Measurements from ENCODE around the gene GMCL2.

The GMCL2 gene, protein sequence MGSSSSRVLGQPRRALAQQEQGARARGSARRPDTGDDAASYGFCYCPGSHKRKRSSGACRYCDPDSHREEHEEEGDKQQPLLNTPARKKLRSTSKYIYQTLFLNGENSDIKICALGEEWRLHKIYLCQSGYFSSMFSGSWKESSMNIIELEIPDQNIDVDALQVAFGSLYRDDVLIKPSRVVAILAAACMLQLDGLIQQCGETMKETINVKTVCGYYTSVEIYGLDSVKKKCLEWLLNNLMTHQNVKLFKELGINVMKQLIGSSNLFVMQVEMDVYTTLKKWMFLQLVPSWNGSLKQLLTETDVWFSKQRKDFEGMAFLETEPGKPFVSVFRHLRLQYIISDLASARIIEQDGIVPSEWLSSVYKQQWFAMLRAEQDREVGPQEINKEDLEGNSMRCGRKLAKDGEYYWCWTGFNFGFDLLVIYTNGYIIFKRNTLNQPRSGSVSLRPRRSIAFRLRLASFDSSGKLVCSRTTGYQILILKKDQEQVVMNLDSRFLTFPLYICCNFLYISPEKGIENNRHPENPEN

GRCh38 chr5:178187014-178187413 is at the start of gene GMCL2:
Gene GMCL2 (minus strand): TSS chr5:178187371. CDS start chr5:178187299, 72 bp downstream.
- no peak within 1 kb of the TSS for H3K4me3 ChIP-seq (ENCODE audit: low read depth in 1 of 2, low read length in 2 of 2)
- no peak within 1 kb of the TSS for H3K27ac ChIP-seq (ENCODE audit: low read length)
- no peaks in the 10 kb centered on the region for H3K4me1 ChIP-seq (ENCODE audit: control insufficient read depth in 1 of 2, insufficient read depth in 2 of 2, low read length in 2 of 2)
- no peaks in the 10 kb centered on the region for H3K27me3 ChIP-seq (ENCODE audit: low read depth, low read length)
- H3K36me3 ChIP-seq (ENCODE audit: control insufficient read depth in 1 of 2, insufficient read depth in 2 of 2, low read length in 2 of 2) = no peaks in the 10 kb centered on the region
- H3K9me3 ChIP-seq (ENCODE audit: control insufficient read depth in 1 of 2, low read length in 2 of 2) = no peaks in the 10 kb centered on the region

- Histone ChIP-seq H3K36me3 (ENCODE audit: control insufficient read depth in 1 of 2, insufficient read depth in 2 of 2, low read length in 2 of 2) (no peaks in the 10 kb centered on the region), H3K27me3 (ENCODE audit: low read depth, low read length) (no peaks in the 10 kb centered on the region), H3K9me3 (ENCODE audit: control insufficient read depth in 1 of 2, low read length in 2 of 2) (no peaks in the 10 kb centered on the region), H3K27ac (ENCODE audit: low read length) (no peak overlapping the region), H3K4me3 (ENCODE audit: low read depth in 1 of 2, low read length in 2 of 2) (no peak overlapping the region), H3K4me1 (ENCODE audit: control insufficient read depth in 1 of 2, insufficient read depth in 2 of 2, low read length in 2 of 2) (peaks cover 7% of the 10 kb centered on the region in 2 donors)
Measured at GRCh38 chr5:178236679-178237078, 49.5 kb upstream of the GMCL2 start.

DNA sequence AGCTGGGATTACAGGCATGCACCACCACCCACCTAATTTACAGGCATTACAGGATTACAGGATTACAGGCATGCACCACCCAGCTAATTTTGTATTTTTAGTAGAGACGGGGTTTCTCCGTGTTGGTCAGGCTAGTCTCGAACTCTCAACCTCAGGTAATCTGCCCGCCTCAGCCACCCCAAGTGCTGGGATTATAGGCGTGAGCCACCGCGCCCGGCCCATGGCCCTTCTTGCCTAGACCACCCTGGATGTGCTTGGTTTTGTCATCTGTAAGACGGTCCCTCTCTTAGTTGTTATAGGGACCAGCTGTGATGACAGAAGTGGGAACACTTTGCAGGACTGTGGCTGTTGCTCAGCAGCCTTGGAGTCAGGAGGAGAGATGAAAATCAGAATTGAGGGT is 49.0 kb upstream of the GMCL2 start:
- Histone ChIP-seq H3K9me3 (ENCODE audit: control insufficient read depth in 1 of 2, low read length in 2 of 2) (no peaks in the 10 kb centered on the region), H3K36me3 (ENCODE audit: control insufficient read depth in 1 of 2, insufficient read depth in 2 of 2, low read length in 2 of 2) (no peaks in the 10 kb centered on the region), H3K27me3 (ENCODE audit: low read depth, low read length) (no peaks in the 10 kb centered on the region), H3K4me1 (ENCODE audit: control insufficient read depth in 1 of 2, insufficient read depth in 2 of 2, low read length in 2 of 2) (peaks cover 8 to 13% of the 10 kb centered on the region in 2 donors), H3K27ac (ENCODE audit: low read length) (no peak overlapping the region), H3K4me3 (ENCODE audit: low read depth in 1 of 2, low read length in 2 of 2) (no peak overlapping the region)

DNA sequence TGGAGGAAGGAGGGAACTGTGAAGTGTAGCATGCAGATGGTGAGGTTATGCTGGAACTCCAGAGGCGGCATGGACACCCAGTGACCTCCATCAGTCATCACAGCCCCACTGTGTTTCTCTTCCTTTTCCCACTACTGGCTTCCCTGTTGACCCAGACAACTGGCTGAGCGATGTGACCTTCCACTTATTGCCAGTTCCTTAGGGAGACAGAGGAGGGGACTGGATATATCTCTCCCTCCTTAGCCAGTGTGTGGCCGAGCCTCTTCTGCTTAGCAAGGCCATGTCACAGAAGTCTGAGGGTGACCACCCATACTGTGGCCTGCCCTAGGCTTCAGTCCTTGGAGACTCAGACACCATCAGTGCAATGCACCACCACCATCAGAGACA is 48.4 kb upstream of the GMCL2 start:
- H3K27me3 ChIP-seq (ENCODE audit: low read depth, low read length) = no peaks in the 10 kb centered on the region
- peaks cover 13 to 17% of the 10 kb centered on the region in 2 donors for H3K4me1 ChIP-seq (ENCODE audit: control insufficient read depth in 1 of 2, insufficient read depth in 2 of 2, low read length in 2 of 2)
- no peak overlapping the region for H3K27ac ChIP-seq (ENCODE audit: low read length)

GRCh38 chr5:178234750-178235587 is 47.8 kb upstream of the GMCL2 start:
- Histone ChIP-seq H3K27ac (ENCODE audit: low read length) (no peak overlapping the region), H3K4me1 (ENCODE audit: control insufficient read depth in 1 of 2, insufficient read depth in 2 of 2, low read length in 2 of 2) (peaks cover 17 to 19% of the 10 kb centered on the region in 2 donors), H3K4me3 (ENCODE audit: low read depth in 1 of 2, low read length in 2 of 2) (no peak overlapping the region), H3K36me3 (ENCODE audit: control insufficient read depth in 1 of 2, insufficient read depth in 2 of 2, low read length in 2 of 2) (peaks cover 0 to 2% of the 10 kb centered on the region in 2 donors), H3K9me3 (ENCODE audit: control insufficient read depth in 1 of 2, low read length in 2 of 2) (no peaks in the 10 kb centered on the region), H3K27me3 (ENCODE audit: low read depth, low read length) (no peaks in the 10 kb centered on the region)

More for the DNA sequence above, 48.4 kb upstream of the GMCL2 start:
- no peaks in the 10 kb centered on the region for H3K36me3 ChIP-seq (ENCODE audit: control insufficient read depth in 1 of 2, insufficient read depth in 2 of 2, low read length in 2 of 2)
- H3K4me3 ChIP-seq (ENCODE audit: low read depth in 1 of 2, low read length in 2 of 2) = no peak overlapping the region
- no peaks in the 10 kb centered on the region for H3K9me3 ChIP-seq (ENCODE audit: control insufficient read depth in 1 of 2, low read length in 2 of 2)

- no peak overlapping the region for H3K27ac ChIP-seq (ENCODE audit: low read length)
- no peaks in the 10 kb centered on the region for H3K27me3 ChIP-seq (ENCODE audit: low read depth, low read length)
- H3K36me3 ChIP-seq (ENCODE audit: control insufficient read depth in 1 of 2, insufficient read depth in 2 of 2, low read length in 2 of 2) = peaks cover 5 to 9% of the 10 kb centered on the region in 2 donors
- H3K9me3 ChIP-seq (ENCODE audit: control insufficient read depth in 1 of 2, low read length in 2 of 2) = no peaks in the 10 kb centered on the region
- no peak overlapping the region for H3K4me3 ChIP-seq (ENCODE audit: low read depth in 1 of 2, low read length in 2 of 2)
- peaks cover 17 to 22% of the 10 kb centered on the region in 2 donors for H3K4me1 ChIP-seq (ENCODE audit: control insufficient read depth in 1 of 2, insufficient read depth in 2 of 2, low read length in 2 of 2)
Measured at GRCh38 chr5:178234121-178234749, 47.1 kb upstream of the GMCL2 start.

DNA sequence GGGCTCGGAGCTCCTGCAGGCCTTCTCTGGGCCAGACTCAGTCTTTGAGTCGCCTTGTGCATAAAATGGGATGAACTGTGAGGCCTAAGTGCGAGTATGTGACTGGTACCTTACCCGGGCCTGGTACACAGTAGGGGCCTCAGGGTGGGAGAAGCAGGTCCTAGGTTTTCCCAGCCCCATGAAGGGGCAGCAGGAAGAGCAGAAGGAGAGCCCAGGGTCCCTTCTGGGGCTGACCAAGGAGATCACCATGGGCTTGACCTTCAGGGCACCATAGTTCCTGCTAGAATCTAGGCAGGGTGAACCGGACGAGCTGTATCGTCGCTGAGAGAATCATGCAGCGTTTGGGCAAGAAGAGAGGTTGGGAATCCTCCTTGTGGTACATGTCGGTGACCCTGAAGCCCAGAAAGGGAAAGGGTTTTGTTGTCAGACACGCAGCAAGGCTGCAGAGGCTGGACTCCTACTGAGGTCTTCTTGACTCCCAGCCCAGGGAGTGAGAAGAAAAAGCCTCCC is 45.8 kb upstream of the GMCL2 start:
- H3K36me3 ChIP-seq (ENCODE audit: control insufficient read depth in 1 of 2, insufficient read depth in 2 of 2, low read length in 2 of 2) = peaks cover 16 to 20% of the 10 kb centered on the region in 2 donors
- H3K27me3 ChIP-seq (ENCODE audit: low read depth, low read length) = no peaks in the 10 kb centered on the region
- peak overlapping the region; percentile 49 to 87 for H3K4me3 ChIP-seq (ENCODE audit: low read depth in 1 of 2, low read length in 2 of 2)
- peaks cover 17 to 22% of the 10 kb centered on the region in 2 donors for H3K4me1 ChIP-seq (ENCODE audit: control insufficient read depth in 1 of 2, insufficient read depth in 2 of 2, low read length in 2 of 2)
- peak overlapping the region; percentile 87 for H3K27ac ChIP-seq (ENCODE audit: low read length)
- H3K9me3 ChIP-seq (ENCODE audit: control insufficient read depth in 1 of 2, low read length in 2 of 2) = no peaks in the 10 kb centered on the region

GRCh38 chr5:178232124-178232919 is 45.2 kb upstream of the GMCL2 start, which contains the start of gene PHYKPL:
Gene PHYKPL (minus strand): TSS chr5:178232802. CDS start chr5:178232550, 252 bp downstream.
- Histone ChIP-seq H3K9me3 (ENCODE audit: control insufficient read depth in 1 of 2, low read length in 2 of 2) (no peaks in the 10 kb centered on the region), H3K4me1 (ENCODE audit: control insufficient read depth in 1 of 2, insufficient read depth in 2 of 2, low read length in 2 of 2) (peaks cover 17 to 22% of the 10 kb centered on the region in 2 donors), H3K27ac (ENCODE audit: low read length) (peak within 1 kb of the TSS; percentile 87), H3K27me3 (ENCODE audit: low read depth, low read length) (no peaks in the 10 kb centered on the region), H3K4me3 (ENCODE audit: low read depth in 1 of 2, low read length in 2 of 2) (peak within 1 kb of the TSS; percentile 82 to 87), H3K36me3 (ENCODE audit: control insufficient read depth in 1 of 2, insufficient read depth in 2 of 2, low read length in 2 of 2) (peaks cover 22 to 27% of the 10 kb centered on the region in 2 donors)

DNA sequence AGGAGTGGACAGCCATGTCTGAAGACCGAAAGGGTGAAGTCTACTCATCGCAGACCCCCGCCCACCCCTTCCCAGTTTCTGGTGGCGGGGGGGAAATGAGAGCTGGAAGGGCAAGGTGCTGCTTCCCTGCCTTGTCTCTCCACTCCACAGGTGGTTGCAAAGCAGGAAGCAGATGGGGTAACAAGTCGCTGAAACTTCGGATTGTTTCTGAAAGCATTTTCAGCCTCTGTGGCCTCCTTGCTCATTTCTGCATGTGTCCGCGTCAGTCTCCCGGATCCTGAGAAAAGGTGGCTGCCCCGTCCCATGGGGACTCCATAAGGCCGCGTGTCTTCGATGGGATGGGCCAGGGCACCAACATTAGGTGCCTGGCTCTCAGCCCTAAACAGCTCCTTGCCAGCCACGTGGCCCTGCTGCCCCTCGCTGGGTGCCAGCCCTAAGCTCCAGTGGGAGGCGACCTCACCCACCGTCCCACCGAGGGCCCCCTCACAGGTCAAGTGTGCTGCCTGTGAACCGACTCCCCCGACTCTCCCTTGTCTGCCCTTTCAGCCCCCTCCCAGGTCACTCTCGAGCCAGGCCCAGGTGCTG is 44.5 kb upstream of the GMCL2 start:
- Histone ChIP-seq H3K27ac (ENCODE audit: low read length) (peak overlapping the region; percentile 47), H3K4me3 (ENCODE audit: low read depth in 1 of 2, low read length in 2 of 2) (peak overlapping the region; percentile 82 to 87), H3K27me3 (ENCODE audit: low read depth, low read length) (no peaks in the 10 kb centered on the region), H3K36me3 (ENCODE audit: control insufficient read depth in 1 of 2, insufficient read depth in 2 of 2, low read length in 2 of 2) (peaks cover 25 to 33% of the 10 kb centered on the region in 2 donors), H3K4me1 (ENCODE audit: control insufficient read depth in 1 of 2, insufficient read depth in 2 of 2, low read length in 2 of 2) (peaks cover 15 to 22% of the 10 kb centered on the region in 2 donors), H3K9me3 (ENCODE audit: control insufficient read depth in 1 of 2, low read length in 2 of 2) (no peaks in the 10 kb centered on the region)

Measured in muscle layer of duodenum (tissue), 2 donors.